Omental fat pad (tissue), 4 donors: ENCODE results near the gene ACSL1. TPM values are rescaled to one million over a fixed set of nuclear protein-coding genes. Genes with fewer than 3 reads are reported as not detected.

ENCODE experiments used
- ATAC-seq: fragments of 150-250 bp; one replicate; pipeline ENCODE4 v1.9.1; 2016; ENCODE audit warnings: mild to moderate bottlenecking, moderate library complexity; ENCODE audit not compliant: low FRiP score
- DNase-seq: peaks from one replicate; pipeline ENCODE4 v3.0.0-alpha.2; 2019; ENCODE audit warnings: low spot score
- CTCF ChIP-seq, 3 donors: fragments of 450-650 bp; IDR thresholded peaks; one replicate each; pipeline ENCODE4 v1.5.1; 2016 to 2017; ENCODE audit warnings: antibody characterized with exemption in 3 of 3, mild to moderate bottlenecking in 3 of 3, moderate library complexity in 2 of 3
- total RNA-seq, 4 donors: library from RNA; depleted of rRNA; stranded (reverse); fragments of >200 nt; gene quantifications; one replicate each; pipeline ENCODE4 v1.1.0, GENCODE V29; 2016

The ACSL1 gene
- total RNA-seq, 4 donors from 2014 or later = 577 to 1,142 (median 917) TPM

DNA sequence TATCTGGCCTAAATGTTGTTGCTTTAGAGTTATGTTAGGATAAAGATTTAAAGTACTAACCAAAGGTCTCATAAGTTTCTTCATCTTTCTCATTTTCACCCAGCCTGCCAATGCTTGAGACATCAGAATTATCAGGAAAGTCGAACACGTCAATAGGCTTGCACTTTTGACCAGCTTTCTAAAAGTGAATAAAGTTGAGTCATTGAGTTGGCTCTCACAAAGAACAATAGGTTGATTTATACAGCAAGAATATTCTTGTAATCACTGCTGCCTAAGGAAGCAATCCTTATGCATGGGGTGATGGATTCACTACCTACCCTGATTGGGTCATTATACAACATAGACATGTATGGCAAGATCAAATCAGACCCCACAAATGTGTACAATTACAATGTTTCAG is 96.9 kb downstream of the ACSL1 start:
- TF ChIP-seq CTCF (IDR thresholded peaks at IDR 0.05) = no peak
- DNase-seq = no peak
- ATAC-seq = no peak

- no peak for TF ChIP-seq CTCF (IDR thresholded peaks at IDR 0.05)
- no peak for DNase-seq
- no peak for ATAC-seq
Measured at GRCh38 chr4:184727430-184727829, 98.3 kb downstream of the ACSL1 start.

DNA sequence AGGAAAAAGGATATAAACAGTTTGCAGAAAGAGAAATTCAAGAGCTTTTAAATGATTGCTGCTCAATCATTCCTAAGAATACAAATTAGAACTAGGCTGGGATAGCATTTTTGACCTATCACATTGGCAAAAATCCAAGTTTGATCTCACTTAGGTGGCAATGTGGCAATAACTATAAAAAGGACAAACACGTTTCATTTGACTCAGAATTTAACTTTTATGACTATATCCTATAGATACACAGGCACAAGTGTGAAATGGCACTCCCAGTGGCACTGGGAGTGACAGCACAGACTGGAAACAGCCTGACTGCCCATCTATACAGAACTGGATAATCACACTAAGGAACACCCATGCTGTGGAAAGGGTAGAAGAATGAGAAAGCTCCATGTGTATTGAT is 103.0 kb downstream of the ACSL1 start:
- no peak for DNase-seq
- no peak for ATAC-seq
- TF ChIP-seq CTCF (IDR thresholded peaks at IDR 0.05) = no peak

DNA sequence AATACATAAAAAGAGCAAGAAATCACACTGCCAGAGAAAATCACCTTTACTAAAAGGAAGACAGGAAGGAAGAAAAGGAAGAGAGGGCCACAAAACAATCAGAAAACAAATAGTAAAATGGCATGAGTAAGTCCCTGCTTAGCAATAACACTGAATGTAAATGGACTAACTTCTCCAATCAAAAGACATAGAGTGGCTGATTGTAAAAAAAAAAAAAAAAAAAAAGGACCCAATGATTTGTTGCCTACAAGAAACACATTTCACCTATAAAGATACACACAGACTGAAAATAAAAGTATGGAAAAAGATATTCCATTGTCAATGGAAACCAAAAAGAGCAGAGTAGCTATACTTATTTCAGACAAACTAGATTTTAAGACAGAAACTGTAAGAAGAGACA is 104.5 kb downstream of the ACSL1 start:
- ATAC-seq = no peak

GRCh38 chr4:184719407-184719806 is 106.4 kb downstream of the ACSL1 start:
- ATAC-seq (no peak), DNase-seq (no peak)
- no peak for TF ChIP-seq CTCF (IDR thresholded peaks at IDR 0.05)

More for the DNA sequence above, 104.5 kb downstream of the ACSL1 start:
- no peak for DNase-seq
- TF ChIP-seq CTCF (IDR thresholded peaks at IDR 0.05) = no peak

DNA sequence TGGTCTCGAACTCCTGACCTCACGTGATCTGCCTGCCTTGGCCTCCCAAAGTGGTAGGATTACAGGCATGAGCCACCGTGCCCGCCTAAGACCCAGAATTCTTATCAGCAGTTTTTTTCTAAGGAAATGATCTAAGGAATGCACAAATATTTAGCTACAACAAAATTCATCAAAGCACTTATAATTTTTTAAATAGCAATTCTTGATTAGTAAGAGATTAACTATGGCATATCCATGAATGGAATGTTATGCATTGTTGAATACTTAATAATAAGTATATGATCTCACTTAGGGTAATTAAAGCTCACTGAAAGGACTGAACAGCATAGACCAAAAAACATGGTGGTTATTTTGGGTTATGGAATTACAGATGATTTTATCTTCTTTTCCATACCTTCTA is 110.2 kb downstream of the ACSL1 start:
- ATAC-seq = no peak
- TF ChIP-seq CTCF (IDR thresholded peaks at IDR 0.05) = no peak
- no peak for DNase-seq

DNA sequence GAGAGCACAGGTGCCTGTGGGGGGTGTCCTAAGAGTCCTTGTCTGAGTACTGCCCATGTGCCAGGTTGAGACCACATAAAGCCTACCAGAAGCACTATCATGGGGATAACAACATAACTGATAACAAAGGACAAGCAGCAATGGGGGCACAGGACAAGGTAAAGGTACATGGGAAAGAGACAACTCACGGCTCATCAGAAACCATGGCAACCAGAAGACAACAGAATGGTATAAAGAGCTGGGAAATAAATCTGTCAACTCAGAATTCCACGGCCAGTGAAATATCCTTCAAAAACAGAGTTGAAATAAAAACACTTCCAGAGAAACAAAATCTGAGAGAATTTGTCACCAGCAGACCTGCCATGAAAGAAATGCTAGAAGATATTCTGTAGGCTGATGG is 111.9 kb downstream of the ACSL1 start:
- no peak for TF ChIP-seq CTCF (IDR thresholded peaks at IDR 0.05)
- DNase-seq (no peak), ATAC-seq (no peak)
